Left renal pelvis (tissue), 4 donors: Measurements from ENCODE around the gene C6orf15. TPM values are rescaled to one million over a fixed set of nuclear protein-coding genes. Genes with fewer than 3 reads are reported as not detected.

Experiments
- DNase-seq, 4 donors: peaks; one replicate each; pipeline ENCODE4 v3.0.0-alpha.2; 2013; ENCODE audit warnings: low read depth in 4 of 4, low spot score in 3 of 4
- polyA plus RNA-seq, 4 donors: library from polyadenylated mRNA; unstranded; fragments of 120-200 nt; gene quantifications; one replicate each; pipeline ENCODE4 v1.2.1, GENCODE V29; 2013; ENCODE audit not compliant: insufficient read length in 4 of 4

Gene C6orf15
- polyA plus RNA-seq = under 1 TPM in 1 of 4 donors, not detected in 3; 0.19 TPM

DNA sequence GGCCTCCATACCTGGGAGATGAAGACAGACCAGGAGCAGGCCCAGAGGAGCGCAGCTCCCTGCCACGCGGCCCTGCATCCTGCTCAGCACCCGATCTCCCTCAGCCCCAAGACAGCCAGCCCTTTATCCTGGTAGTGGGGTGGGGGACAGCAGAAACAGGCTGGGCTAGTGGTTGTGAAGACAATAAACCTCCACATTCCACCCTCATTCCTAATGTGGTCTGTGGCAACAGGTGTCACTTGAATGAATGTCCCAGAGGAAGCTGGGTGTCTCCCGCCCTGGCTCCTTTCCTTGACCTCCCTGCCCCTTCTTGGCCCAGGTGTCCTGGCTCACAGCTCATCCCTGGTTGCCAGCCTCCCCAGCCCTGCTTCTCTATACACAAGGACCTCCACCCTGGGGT is at the start of gene C6orf15:
C6orf15 (minus strand) TSS at position 98 of the 400 bp plus-strand sequence; CDS start at position 78, 20 bp downstream.
- no peak for DNase-seq

DNA sequence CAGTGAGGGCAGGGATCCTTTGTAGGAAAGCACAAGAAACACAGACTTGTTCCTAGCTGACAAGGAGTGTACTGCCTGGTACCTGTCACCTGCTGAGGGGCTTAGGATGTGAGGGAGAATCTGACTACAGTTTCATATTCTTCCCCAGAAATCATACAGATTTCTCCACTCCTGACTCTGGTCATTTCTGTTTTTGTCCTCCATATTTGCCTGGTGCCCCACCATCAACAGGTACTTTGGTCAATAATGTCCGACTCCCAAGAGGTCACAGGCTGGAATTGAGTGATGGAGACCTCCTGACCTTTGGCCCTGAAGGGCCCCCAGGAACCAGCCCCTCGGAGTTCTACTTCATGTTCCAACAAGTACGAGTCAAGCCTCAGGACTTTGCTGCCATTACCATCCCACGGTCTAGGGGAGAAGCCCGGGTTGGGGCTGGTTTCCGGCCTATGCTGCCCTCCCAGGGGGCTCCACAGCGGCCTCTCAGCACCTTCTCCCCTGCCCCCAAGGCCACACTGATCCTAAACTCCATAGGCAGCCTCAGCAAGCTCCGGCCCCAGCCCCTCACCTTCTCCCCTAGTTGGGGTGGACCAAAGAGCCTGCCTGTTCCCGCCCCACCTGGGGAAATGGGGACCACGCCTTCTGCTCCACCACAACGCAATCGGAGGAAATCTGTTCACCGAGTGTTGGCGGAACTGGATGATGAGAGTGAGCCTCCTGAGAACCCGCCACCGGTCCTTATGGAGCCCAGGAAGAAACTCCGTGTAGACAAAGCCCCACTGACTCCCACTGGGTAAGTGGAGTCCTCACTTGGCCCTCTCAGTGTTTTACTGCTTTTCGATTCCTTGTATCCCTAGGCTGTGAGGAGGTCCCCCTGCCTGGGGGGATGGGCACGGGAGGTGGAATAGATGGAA is 49.1 kb upstream of the C6orf15 start:
- no peak for DNase-seq

DNA sequence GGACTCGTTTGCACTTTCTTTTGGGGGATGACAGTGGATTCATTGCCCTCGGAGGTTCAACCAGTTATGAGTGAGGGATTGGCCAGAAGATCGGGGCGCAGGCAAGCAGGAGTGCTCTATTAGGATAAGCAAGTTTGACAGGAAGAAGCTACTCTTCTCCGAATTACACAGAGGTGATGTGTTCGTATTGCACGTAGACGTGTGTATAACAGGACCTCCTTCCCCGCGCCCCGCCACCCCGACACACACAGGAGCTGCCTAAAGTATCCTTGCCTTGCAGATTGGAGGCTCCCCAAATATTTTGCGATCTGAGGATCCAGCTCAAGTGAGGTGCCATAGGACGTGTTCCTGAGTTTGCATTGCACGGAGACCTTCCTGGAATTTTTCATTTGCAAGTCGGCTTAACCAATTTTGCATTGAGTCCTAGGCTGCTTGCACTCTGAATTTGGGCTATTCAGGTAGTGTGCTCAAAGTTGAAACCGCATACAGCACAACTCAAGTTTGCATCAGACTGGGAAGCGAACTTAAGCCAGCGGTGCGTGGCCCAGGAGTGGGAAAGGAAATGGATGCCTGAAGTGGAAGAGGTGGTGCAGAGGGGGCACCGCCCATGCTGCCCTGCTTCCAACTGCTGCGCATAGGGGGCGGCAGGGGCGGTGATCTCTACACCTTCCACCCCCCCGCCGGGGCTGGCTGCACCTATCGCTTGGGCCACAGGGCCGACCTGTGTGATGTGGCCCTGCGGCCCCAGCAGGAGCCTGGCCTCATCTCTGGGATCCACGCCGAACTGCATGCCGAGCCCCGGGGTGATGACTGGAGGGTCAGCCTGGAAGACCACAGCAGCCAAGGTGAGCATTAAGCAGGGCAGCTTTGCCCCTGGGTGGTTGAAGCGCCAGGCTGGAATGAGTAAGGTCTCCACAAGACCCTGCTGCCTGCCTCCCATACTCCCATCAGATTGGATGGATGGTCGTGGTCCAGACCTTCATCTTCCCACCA is 46.8 kb upstream of the C6orf15 start:
- DNase-seq = no peak

- peak; percentile 98 to 99 (median 98) for DNase-seq
These were observed 45.9 kb upstream of the C6orf15 start, which contains the start of gene TCF19 for GRCh38 chr6:31158140-31158862. Gene TCF19 (plus strand): TSS chr6:31158589. CDS start chr6:31159470, 881 bp downstream.

DNA sequence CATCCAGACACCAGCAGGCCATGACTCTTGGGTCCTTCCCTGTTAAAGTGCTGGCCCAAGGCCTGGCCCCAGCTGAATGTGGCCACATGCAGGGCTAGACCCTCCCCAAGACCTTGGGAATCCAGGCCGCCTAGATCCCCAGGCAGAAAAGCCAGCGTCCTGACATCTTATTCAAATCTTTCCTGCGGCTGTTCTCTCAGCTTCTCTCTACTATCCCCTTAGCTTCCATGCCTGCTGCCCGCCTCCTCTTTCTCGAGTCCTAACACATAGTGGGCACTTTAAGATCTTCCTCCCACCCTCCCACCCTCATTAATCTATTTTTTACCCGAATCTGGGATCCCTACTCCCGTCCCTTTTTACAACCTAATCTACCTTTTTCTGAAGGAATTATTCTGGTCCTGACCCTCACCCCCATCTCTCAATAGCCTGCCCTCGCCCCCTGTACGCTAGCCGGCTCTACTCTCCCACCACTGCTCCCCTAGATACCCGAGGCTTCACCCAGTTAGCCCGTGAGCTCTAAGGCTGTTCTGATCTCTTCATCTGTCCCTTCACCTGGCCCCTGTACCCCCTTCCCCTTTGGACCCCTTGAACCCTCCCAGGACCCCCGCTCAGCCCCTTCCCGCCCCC is 45.3 kb upstream of the C6orf15 start, which contains the start of gene CCHCR1:
CCHCR1 (minus strand) TSS at position 290 of the 627 bp plus-strand sequence; CDS start at position 88, 202 bp downstream.
- DNase-seq = no peak

- DNase-seq = no peak
These were observed 44.3 kb upstream of the C6orf15 start for GRCh38 chr6:31156641-31157040.

GRCh38 chr6:31154436-31154835 is 42.1 kb upstream of the C6orf15 start:
- no peak for DNase-seq

- peak in 1 of 4 donors; percentile 22 for DNase-seq
These were observed 40.4 kb upstream of the C6orf15 start for GRCh38 chr6:31152781-31153180.

DNA sequence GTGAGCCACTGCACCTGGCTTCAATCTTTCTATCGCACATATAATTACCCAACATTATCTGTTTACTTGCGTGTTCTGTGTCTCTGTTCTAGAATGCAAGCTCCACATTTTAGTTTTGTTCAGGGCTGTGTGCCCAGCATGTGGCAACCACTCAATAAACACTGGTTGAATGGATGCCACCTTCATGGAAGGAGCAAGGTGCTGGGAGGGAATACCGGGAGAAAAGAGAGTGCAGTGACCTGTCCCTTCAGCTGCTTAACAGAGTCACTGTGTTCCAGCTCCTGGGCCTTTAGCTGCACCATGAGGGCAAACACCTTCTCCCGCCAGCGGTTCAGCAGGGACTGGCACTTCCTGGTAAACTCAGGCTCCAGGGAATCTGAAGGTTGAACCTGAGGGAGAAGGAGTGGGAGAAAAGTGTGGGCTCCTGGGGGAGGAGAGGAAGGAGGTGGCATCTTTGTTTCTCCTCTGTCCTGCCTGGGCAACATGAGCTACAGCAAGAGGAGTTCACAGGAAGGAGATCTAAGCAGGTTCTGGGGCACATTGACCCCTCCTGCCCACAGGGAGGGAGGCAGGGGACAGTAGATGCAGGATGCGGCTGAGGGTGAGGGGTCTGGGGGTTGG is 37.6 kb upstream of the C6orf15 start:
- DNase-seq = no peak

DNA sequence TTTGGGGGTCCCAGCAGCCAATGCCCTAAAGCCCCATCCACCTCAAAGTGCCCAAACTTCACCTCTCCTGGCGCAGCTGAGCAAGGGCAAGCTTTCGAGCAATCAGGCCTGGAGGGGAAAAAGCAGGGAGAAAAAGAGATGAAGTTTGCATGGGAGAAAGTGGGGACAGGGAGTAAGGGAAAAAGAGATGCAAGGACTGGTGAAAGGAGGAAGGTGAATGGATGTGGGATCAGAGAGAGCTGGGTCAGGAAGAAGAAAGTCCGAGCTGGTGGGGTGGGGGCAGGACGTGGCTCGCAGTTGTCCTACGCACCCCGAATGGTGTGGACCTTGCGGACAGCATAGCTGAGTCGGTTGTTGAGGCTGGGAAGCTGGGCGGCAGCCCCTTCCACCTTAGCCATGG is 33.0 kb upstream of the C6orf15 start:
- no peak for DNase-seq

DNA sequence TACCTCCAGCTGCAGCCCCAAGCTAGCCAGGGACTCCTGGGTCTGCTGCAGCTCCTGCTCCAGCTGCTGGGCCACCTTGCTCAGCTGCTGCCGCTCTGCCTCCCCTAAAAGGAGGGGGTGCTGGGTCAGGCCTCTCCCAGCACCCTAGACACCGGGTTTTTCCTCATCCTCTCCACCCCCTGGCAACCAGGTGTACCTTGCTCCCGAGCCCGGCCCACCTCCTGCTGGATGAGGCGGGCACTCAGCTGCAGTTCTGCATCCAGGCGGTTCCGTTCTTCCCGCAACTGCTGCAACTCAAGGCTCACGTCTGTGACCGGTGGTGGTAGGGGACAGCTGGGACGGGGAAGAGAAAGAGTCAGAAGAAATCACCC is 32.6 kb upstream of the C6orf15 start:
- DNase-seq = no peak

DNA sequence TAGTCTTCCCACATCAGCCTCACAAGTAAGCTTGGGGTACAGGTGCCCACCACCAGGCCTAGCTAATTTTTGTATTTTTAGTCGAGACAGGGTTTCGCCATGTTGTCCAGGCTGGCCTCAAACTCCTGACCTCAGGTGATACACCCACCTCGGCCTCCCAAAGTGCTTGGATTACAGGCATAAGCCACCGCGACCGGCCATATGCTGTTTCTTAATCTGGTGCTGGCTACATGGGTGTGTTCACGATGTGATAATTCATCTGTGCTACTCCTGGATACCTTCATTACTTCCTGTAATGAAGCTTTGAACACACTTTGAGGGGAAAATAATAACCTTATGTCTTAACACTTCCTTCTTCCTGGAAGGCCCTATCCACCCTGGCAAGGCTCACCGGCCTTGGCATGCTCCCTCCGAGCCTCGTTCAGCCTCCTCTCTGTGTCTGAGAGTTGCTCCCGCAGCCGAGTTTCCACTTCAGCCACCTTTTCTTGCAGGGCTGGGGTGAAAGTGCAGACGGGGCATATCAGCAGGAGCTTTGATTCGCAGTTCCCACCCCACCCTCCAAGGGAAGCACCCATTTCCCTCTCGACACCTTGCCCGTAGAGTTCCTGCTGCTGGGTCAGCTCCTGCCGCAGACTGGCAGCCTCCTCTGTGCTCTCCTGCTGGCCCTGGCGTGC is 32.1 kb upstream of the C6orf15 start:
- DNase-seq = no peak

DNA sequence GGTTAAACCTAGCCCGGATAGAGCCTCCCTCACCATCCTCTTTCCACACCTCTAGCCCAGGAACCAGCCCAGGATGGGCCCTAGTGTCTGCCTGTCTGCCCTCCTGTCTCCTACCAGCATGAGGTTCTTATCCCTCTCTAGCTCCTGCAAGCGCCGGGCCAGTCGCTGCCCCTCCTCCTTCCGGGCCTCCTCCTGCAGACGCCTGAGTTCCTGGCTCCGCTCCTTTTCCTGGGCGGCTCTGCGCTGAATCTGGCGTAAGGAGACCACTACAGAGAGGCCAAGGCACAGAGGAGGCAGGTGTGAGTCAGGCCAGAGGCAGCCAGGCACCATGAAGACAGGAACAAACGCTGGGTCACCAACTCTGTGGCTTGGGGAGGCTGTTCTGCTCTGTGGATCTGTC is 30.8 kb upstream of the C6orf15 start:
- no peak for DNase-seq

DNA sequence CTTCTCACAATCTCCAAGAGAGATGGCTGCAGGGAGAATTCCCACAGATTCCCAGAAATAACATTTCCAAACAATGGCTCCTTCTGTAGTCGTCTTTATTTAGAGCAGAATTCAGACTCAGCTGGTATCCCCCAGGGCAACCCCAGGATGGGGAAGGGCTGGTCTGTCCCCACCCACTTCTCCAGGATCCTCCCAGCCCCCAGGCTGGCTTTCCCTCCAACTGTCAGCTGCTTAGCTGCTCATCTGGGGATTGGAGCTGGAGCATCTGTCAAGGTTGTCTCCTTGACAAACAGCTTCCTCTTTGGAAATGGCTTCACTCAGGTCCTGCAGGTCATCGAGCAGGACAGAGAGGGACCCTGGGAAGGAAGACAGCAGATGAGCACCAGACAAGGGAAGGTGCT is 30.0 kb upstream of the C6orf15 start:
- no peak for DNase-seq

GRCh38 chr6:31140643-31141042 is 28.3 kb upstream of the C6orf15 start:
- no peak for DNase-seq

- no peak for DNase-seq
These were observed 27.2 kb upstream of the C6orf15 start for GRCh38 chr6:31139599-31139998.

DNA sequence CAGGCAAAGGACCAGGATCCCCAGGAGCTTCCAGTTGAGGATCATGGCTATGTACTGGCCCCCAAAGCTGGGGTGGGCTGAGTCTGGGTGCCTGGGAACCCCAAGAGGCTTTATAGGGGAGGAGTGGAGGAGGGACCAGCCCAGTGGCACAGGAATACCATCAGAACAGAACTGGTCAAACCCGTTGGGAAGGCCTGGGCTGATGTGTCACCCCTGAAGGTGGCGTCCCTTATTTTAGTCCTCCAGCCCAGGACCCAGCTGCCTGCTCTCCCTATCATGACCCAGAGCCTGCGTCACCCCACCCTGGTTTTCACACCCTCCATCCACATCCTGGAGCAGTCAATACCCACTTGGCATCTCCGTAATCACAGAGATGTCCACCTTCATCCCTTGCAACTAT is 26.6 kb upstream of the C6orf15 start, which contains the start of gene PSORS1C2:
PSORS1C2 (minus strand) TSS at position 85 of the 400 bp plus-strand sequence; CDS start at position 45, 40 bp downstream.
- DNase-seq = no peak

GRCh38 chr6:31135710-31136109 is 23.3 kb upstream of the C6orf15 start:
- no peak for DNase-seq

- no peak for DNase-seq
These were observed 20.4 kb upstream of the C6orf15 start for GRCh38 chr6:31132806-31133205.
